GM12801 (cell line): Measurements from ENCODE around the gene ZNF230.

Experiments used
- CTCF ChIP-seq: IDR thresholded peaks from one replicate; pipeline ENCODE4 v1.5.1; 2011; ENCODE audit warnings: control low read depth; ENCODE audit not compliant: insufficient read length; ENCODE audit errors: extremely low read depth

ZNF230 gene

GRCh38 chr19:43983912-43984686, 18.7 kb upstream of the ZNF230 start, which contains the start of gene ZNF155:
ZNF155 (plus strand) TSS chr19:43984188; CDS start chr19:43988544, 4,356 bp downstream.
- TF ChIP-seq CTCF = no peak

GRCh38 chr19:43984687-43985000, 18.1 kb upstream of the ZNF230 start:
- TF ChIP-seq CTCF = no peak

- TF ChIP-seq CTCF = no peak
These were observed 5.0 kb upstream of the ZNF230 start for GRCh38 chr19:43997631-43998290.

- TF ChIP-seq CTCF = no peak
These were observed 568 bp upstream of the ZNF230 start for GRCh38 chr19:44002212-44002565.

GRCh38 chr19:44003461-44004009, 778 bp downstream of the ZNF230 start:
- no peak for TF ChIP-seq CTCF

- TF ChIP-seq CTCF = no peak
These were observed 3.2 kb downstream of the ZNF230 start for GRCh38 chr19:44005973-44006372.

GRCh38 chr19:44007473-44007872, 4.7 kb downstream of the ZNF230 start:
- TF ChIP-seq CTCF = no peak
